ENCODE measurements around the gene TENM4.
"Not testable (repeated sequence)": the region's sequence is repeated elsewhere in the genome, so short reads cannot be mapped to it uniquely, and the experiment has no call there.

TENM4 gene

GRCh38 chr11:78651923-78652842 is 788.6 kb downstream of the TENM4 start:
- DNase-seq (ENCODE audit: low read depth in 2 of 2, low spot score in 1 of 2) = no peak

- DNase-seq (ENCODE audit: low read depth in 2 of 2, low spot score in 1 of 2) = no peak
Observed at GRCh38 chr11:78651136-78651775, 789.6 kb downstream of the TENM4 start.

- no peak for DNase-seq (ENCODE audit: low read depth in 2 of 2, low spot score in 1 of 2)
Observed at GRCh38 chr11:78649361-78650215, 791.2 kb downstream of the TENM4 start.

GRCh38 chr11:78647986-78648875 is 792.6 kb downstream of the TENM4 start:
- DNase-seq (ENCODE audit: low read depth in 2 of 2, low spot score in 1 of 2) = no peak

- DNase-seq (ENCODE audit: low read depth in 2 of 2, low spot score in 1 of 2) = no peak
Observed at GRCh38 chr11:78647266-78647915, 793.4 kb downstream of the TENM4 start.

GRCh38 chr11:78646564-78647185 is 794.2 kb downstream of the TENM4 start:
- DNase-seq (ENCODE audit: low read depth in 2 of 2, low spot score in 1 of 2) = peak in 1 of 2 donors; percentile 18

- peak; percentile 6 to 41 for DNase-seq (ENCODE audit: low read depth in 2 of 2, low spot score in 1 of 2)
Observed at GRCh38 chr11:78645226-78646202, 795.3 kb downstream of the TENM4 start.

GRCh38 chr11:78643676-78644056 is 797.2 kb downstream of the TENM4 start:
- no peak for DNase-seq (ENCODE audit: low read depth in 2 of 2, low spot score in 1 of 2)

- no peak for DNase-seq (ENCODE audit: low read depth in 2 of 2, low spot score in 1 of 2)
Observed at GRCh38 chr11:78642979-78643675, 797.7 kb downstream of the TENM4 start.

GRCh38 chr11:78641541-78641940 is 799.3 kb downstream of the TENM4 start:
- DNase-seq (ENCODE audit: low read depth in 2 of 2, low spot score in 1 of 2) = no peak

- DNase-seq (ENCODE audit: low read depth in 2 of 2, low spot score in 1 of 2) = no peak
Observed at GRCh38 chr11:78638704-78639380, 802.0 kb downstream of the TENM4 start.

GRCh38 chr11:78637527-78637926 is 803.3 kb downstream of the TENM4 start:
- not testable (repeated sequence) for DNase-seq (ENCODE audit: low read depth in 2 of 2, low spot score in 1 of 2)

GRCh38 chr11:78635814-78636506 is 804.9 kb downstream of the TENM4 start:
- no peak for DNase-seq (ENCODE audit: low read depth in 2 of 2, low spot score in 1 of 2)

GRCh38 chr11:78633516-78634310 is 807.1 kb downstream of the TENM4 start:
- no peak for DNase-seq (ENCODE audit: low read depth in 2 of 2, low spot score in 1 of 2)

GRCh38 chr11:78630561-78631303 is 810.1 kb downstream of the TENM4 start:
- DNase-seq (ENCODE audit: low read depth in 2 of 2, low spot score in 1 of 2) = no peak

Data from stimulated activated CD8-positive, alpha-beta memory T cell treated with anti-CD3 and anti-CD28 coated beads, Interleukin-4, amount 100 ng/mL, for 4 hours (primary cell).